ENCODE results near the gene BTBD9.

Gene BTBD9

GRCh38 chr6:38651121-38651784 lies 11.5 kb upstream of the BTBD9 start:
- no peak for DNase-seq (ENCODE audit: low read depth, low spot score)
- ChIA-PET CTCF (no interaction called here), POLR2A (no interaction called here)
- H3K4me3 ChIP-seq (ENCODE audit: low read depth, low read length): no peak overlapping the region
- TF ChIP-seq CTCF (IDR thresholded peaks at IDR 0.05; ENCODE audit: insufficient read depth, low read length, missing control alignments): no peak

GRCh38 chr6:38650207-38650752 lies 10.6 kb upstream of the BTBD9 start:
- no peak overlapping the region for H3K4me3 ChIP-seq (ENCODE audit: low read depth, low read length)
- no peak for DNase-seq (ENCODE audit: low read depth, low spot score)
- ChIA-PET POLR2A (no interaction called here), CTCF (no interaction called here)
- no peak for TF ChIP-seq CTCF (IDR thresholded peaks at IDR 0.05; ENCODE audit: insufficient read depth, low read length, missing control alignments)

GRCh38 chr6:38649744-38650143 lies 10.0 kb upstream of the BTBD9 start:
- CTCF ChIA-PET: no interaction called here
- POLR2A ChIA-PET: no interaction called here
- H3K4me3 ChIP-seq (ENCODE audit: low read depth, low read length): no peak overlapping the region
- TF ChIP-seq CTCF (IDR thresholded peaks at IDR 0.05; ENCODE audit: insufficient read depth, low read length, missing control alignments): no peak
- no peak for DNase-seq (ENCODE audit: low read depth, low spot score)

- CTCF ChIA-PET: no interaction called here
- TF ChIP-seq CTCF (IDR thresholded peaks at IDR 0.05; ENCODE audit: insufficient read depth, low read length, missing control alignments): no peak
- DNase-seq (ENCODE audit: low read depth, low spot score): no peak
- POLR2A ChIA-PET: no interaction called here
- H3K4me3 ChIP-seq (ENCODE audit: low read depth, low read length): no peak overlapping the region
Measured at GRCh38 chr6:38648629-38649028, 8.9 kb upstream of the BTBD9 start.

- no peak for TF ChIP-seq CTCF (IDR thresholded peaks at IDR 0.05; ENCODE audit: insufficient read depth, low read length, missing control alignments)
- H3K4me3 ChIP-seq (ENCODE audit: low read depth, low read length): no peak overlapping the region
- ChIA-PET POLR2A (no interaction called here), CTCF (no interaction called here)
- no peak for DNase-seq (ENCODE audit: low read depth, low spot score)
Measured at GRCh38 chr6:38646166-38646878, 6.6 kb upstream of the BTBD9 start.

- H3K4me3 ChIP-seq (ENCODE audit: low read depth, low read length): no peak overlapping the region
- ChIA-PET CTCF (no interaction called here), POLR2A (no interaction called here)
- no peak for TF ChIP-seq CTCF (IDR thresholded peaks at IDR 0.05; ENCODE audit: insufficient read depth, low read length, missing control alignments)
- no peak for DNase-seq (ENCODE audit: low read depth, low spot score)
Measured at GRCh38 chr6:38644951-38645350, 5.2 kb upstream of the BTBD9 start.

Data from AG04449 (cell line).